GM12878 (cell line): ENCODE results near the gene ZNF527. TPM values are rescaled to one million over a fixed set of nuclear protein-coding genes. Genes with fewer than 3 reads are reported as not detected.

Experiments
- ATAC-seq: fragments of 200-7000 bp; cut with Tn5 transposase; 3 replicates; pipeline ENCODE4 v1.9.1; 2020; ENCODE audit warnings: mild to moderate bottlenecking, moderate library complexity
- BruUV-seq: library from RNA; stranded (reverse); fragments of 400-500 nt; replicated peaks from 2 replicates; lab custom pipeline; 2021; lab: Mats Ljungman, UMichigan
- CTCF ChIA-PET: fragments of 300-600 bp; sonication (Branson Sonifier 250); formaldehyde crosslinking; extraction: SDS; loops from one replicate; lab custom pipeline; 2021; ENCODE audit warnings: inconsistent platforms; lab: Yijun Ruan, JAX
- POLR2A ChIA-PET: fragments of 350-600 bp; formaldehyde crosslinking; extraction: SDS; loops from one replicate; lab custom pipeline; 2021; ENCODE audit warnings: inconsistent platforms; lab: Charles Lee
- RAD21 ChIA-PET: fragments of 300-600 bp; sonication (Branson Sonifier 250); formaldehyde crosslinking; loops from one replicate; lab custom pipeline; 2023; ENCODE audit warnings: antibody characterized with exemption; ENCODE audit not compliant: unreplicated experiment; lab: Charles Lee
- SMC1A ChIA-PET: fragments of 300-600 bp; sonication (Branson Sonifier 250); formaldehyde crosslinking; loops from one replicate; lab custom pipeline; 2023; ENCODE audit not compliant: unreplicated experiment, uncharacterized antibody; lab: Charles Lee
- DNase-seq: peaks from one replicate; pipeline ENCODE4 v3.0.0-alpha.2; 2011; ENCODE audit warnings: low read depth, low spot score
- FAIRE-seq: peaks from 3 replicates; lab custom pipeline; 2011; peaks lifted over from hg19 to GRCh38; lab: Jason Lieb, UNC
- H2AFZ ChIP-seq: 2 replicates; pipeline ENCODE4 v1.6.0; 2011; ENCODE audit warnings: low read depth, low read length, control low read depth; ENCODE audit not compliant: control insufficient read depth
- H3K27ac ChIP-seq: 2 replicates; pipeline ENCODE4 v1.5.1; 2011; ENCODE audit warnings: control low read depth; ENCODE audit not compliant: control insufficient read depth, insufficient read depth
- H3K27me3 ChIP-seq, 2 experiments: replicated peaks in 1 of 2; 2 replicates each; pipeline versions ENCODE4 v1.6.0 to v1.6.1; 2011; ENCODE audit warnings: low read length in 1 of 2; ENCODE audit not compliant: control insufficient read depth in 2 of 2, insufficient read depth in 2 of 2
- H3K36me3 ChIP-seq, 2 experiments: 2 replicates each; pipeline ENCODE4 v1.5.1; 2011; ENCODE audit warnings: low read length in 1 of 2; ENCODE audit not compliant: control insufficient read depth in 2 of 2, insufficient read depth in 2 of 2
- H3K4me1 ChIP-seq: 2 replicates; pipeline ENCODE4 v1.6.1; 2011; ENCODE audit warnings: mild to moderate bottlenecking, low read length, moderate library complexity, mixed read lengths; ENCODE audit not compliant: control insufficient read depth, insufficient read depth
- H3K4me2 ChIP-seq: 2 replicates; pipeline ENCODE4 v1.6.0; 2011; ENCODE audit warnings: control low read depth; ENCODE audit not compliant: control insufficient read depth, insufficient read depth
- H3K4me3 ChIP-seq: fragments of 200-600 bp; sonication (generic); 2 replicates; pipeline ENCODE4 v1.5.1; 2016
- H3K79me2 ChIP-seq: 2 replicates; pipeline ENCODE4 v1.6.0; 2011; ENCODE audit warnings: low read length; ENCODE audit not compliant: control insufficient read depth, insufficient read depth
- H3K9ac ChIP-seq: 2 replicates; pipeline ENCODE4 v1.8.0; 2011; ENCODE audit warnings: low read length, control low read depth, mixed read lengths; ENCODE audit not compliant: control insufficient read depth, insufficient read depth
- H3K9me3 ChIP-seq: replicated peaks from 3 replicates; pipeline ENCODE4 v1.5.1; 2011; ENCODE audit warnings: mild to moderate bottlenecking, low read length; ENCODE audit not compliant: control insufficient read depth, insufficient read depth
- H4K20me1 ChIP-seq: 2 replicates; pipeline ENCODE4 v1.6.0; 2011; ENCODE audit not compliant: control insufficient read depth, insufficient read depth
- EP300 ChIP-seq, 2 experiments: fragments of 150-350 bp in 1 of 2; IDR thresholded peaks; 2 replicates each; pipeline ENCODE4 v1.6.1; 2011 to 2012; ENCODE audit warnings: low read depth in 2 of 2, low read length in 2 of 2, borderline replicate concordance in 1 of 2, improper control_type of control experiment in 1 of 2, inconsistent platforms in 1 of 2; ENCODE audit not compliant: control insufficient read depth in 1 of 2
- NRF1 ChIP-seq: conservative IDR thresholded peaks from 2 replicates; pipeline ENCODE4 v1.6.1; 2011; ENCODE audit warnings: mild to moderate bottlenecking, low read depth, low read length, improper control_type of control experiment
- POLR2A ChIP-seq: IDR thresholded peaks from 2 replicates; pipeline ENCODE4 v1.6.1; 2011; ENCODE audit warnings: low read depth, mild to moderate bottlenecking, low read length
- SIX5 ChIP-seq: IDR thresholded peaks from 2 replicates; pipeline ENCODE4 v1.6.1; 2011; ENCODE audit warnings: mild to moderate bottlenecking, low read depth, low read length, moderate library complexity; ENCODE audit not compliant: severe bottlenecking
- SREBF2 ChIP-seq: IDR thresholded peaks from 2 replicates; pipeline ENCODE4 v1.6.1; 2012; ENCODE audit warnings: mild to moderate bottlenecking, low read length
- STAT3 ChIP-seq: IDR thresholded peaks from 2 replicates; pipeline ENCODE4 v1.6.1; 2011; ENCODE audit warnings: low read depth, low read length, improper control_type of control experiment
- TARDBP ChIP-seq: IDR thresholded peaks from 2 replicates; pipeline ENCODE4 v1.6.1; 2016; ENCODE audit warnings: borderline replicate concordance
- ZSCAN29 ChIP-seq: fragments of 450-650 bp; IDR thresholded peaks from 2 replicates; pipeline ENCODE4 v1.6.1; 2017; ENCODE audit warnings: mild to moderate bottlenecking, moderate library complexity
- ZZZ3 ChIP-seq: IDR thresholded peaks from 2 replicates; pipeline ENCODE4 v1.6.1; 2011; ENCODE audit warnings: low read depth; ENCODE audit not compliant: control insufficient read depth, insufficient read length
- WGBS: methylation state at CpG from one replicate; pipeline ENCODE4 v1.1.6; 2016; ENCODE audit warnings: low lambda C conversion rate; ENCODE audit not compliant: insufficient replicate concordance, insufficient coverage; ENCODE audit errors: missing lambda C conversion rate; 5-methylcytosine and 5-hydroxymethylcytosine counted together
- in situ Hi-C: fragments of 300-500 bp; cut with MboI; formaldehyde crosslinking; loops from 9 replicates; pipeline ENCODE4 v1.14.3; 2018; ENCODE audit warnings: mixed read lengths
- intact Hi-C: fragments of 100-400 bp; cut with micrococcal nuclease; formaldehyde crosslinking; loops from one replicate; pipeline ENCODE4 v1.14.2; 2022; ENCODE audit not compliant: unreplicated experiment
- polyA plus RNA-seq, 11 experiments: library from polyadenylated mRNA; depleted of rRNA in 4 of 11; unstranded in 6 of 11; stranded (reverse) in 5 of 11; fragments of >200 nt; fragmentation: Nextera tagmentation in 4 of 11; fragmentation: Illumina TruSeq in 1 of 11; extraction: Ambion mirVana in 4 of 11; extraction: Trizol in 1 of 11; gene quantifications; 1 replicate in 1 of 11; 2 replicates in 10 of 11; pipeline versions ENCODE4 v1.2.1 to v1.2.3, GENCODE V29; 2011 to 2016; ENCODE audit warnings: inconsistent platforms in 2 of 11, missing spikeins in 2 of 11, low read depth in 1 of 11
- total RNA-seq, 4 experiments: library from RNA; depleted of rRNA in 3 of 4; stranded (reverse); fragments of >200 nt in 3 of 4; fragmentation: Illumina TruSeq in 1 of 4; extraction: Trizol in 1 of 4; gene quantifications; 2 replicates each; pipeline versions ENCODE4 v1.2.1 to v1.2.3, GENCODE V29; 2013 to 2021
- TF ChIP-seq, protein P1 (sequence below): fragments of 450-650 bp; IDR thresholded peaks from 2 replicates; pipeline ENCODE4 v1.6.1; 2016; ENCODE audit warnings: mild to moderate bottlenecking, moderate library complexity, borderline replicate concordance
- TF ChIP-seq, protein P2 (sequence below): fragments of 450-650 bp; IDR thresholded peaks from 2 replicates; pipeline ENCODE4 v1.6.1; 2017; ENCODE audit warnings: borderline replicate concordance
- TF ChIP-seq, protein P3 (sequence below): IDR thresholded peaks from 2 replicates; pipeline ENCODE4 v1.6.1; 2011; ENCODE audit warnings: mild to moderate bottlenecking, low read depth, low read length, moderate library complexity; ENCODE audit not compliant: insufficient replicate concordance
- TF ChIP-seq, protein P4 (sequence below): fragments of 450-650 bp; IDR thresholded peaks from 2 replicates; pipeline ENCODE4 v1.6.1; 2017; ENCODE audit warnings: mild to moderate bottlenecking, moderate library complexity

ZNF527 gene
- total and polyA plus RNA-seq, 10 of the 15 experiments (the other 5 are each of a cell fraction or from before 2014, with no cell fraction given), result 2.0 to 5.6 (median 3.6) TPM

DNA sequence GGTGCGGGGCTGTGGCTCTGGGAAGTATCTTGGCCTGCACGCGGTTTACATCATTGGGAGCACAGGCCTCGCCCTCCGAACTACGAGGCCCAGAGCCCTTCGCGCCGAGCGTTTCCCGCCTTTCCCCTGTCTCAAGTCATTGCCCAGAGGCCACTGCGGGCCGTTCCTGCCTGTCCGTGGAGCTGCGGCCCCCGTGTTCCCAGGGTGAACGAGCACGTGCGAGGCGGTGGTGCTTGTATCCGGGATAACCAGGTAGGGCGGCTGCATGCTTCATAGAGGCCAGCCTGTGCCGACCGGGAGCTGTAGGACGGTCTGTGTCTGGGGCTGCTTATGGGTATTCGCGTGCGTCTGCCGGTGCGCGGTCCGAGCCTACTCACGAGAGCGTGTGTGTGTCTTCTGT is 32.5 kb downstream of the ZNF527 start:
- no peaks in the 10 kb centered on the region for H3K27me3 ChIP-seq
- no peaks in the 10 kb centered on the region for H3K79me2 ChIP-seq
- no peak overlapping the region for H3K4me3 ChIP-seq
- no peaks in the 10 kb centered on the region for H4K20me1 ChIP-seq
- no TSS peak for BruUV-seq
- no peak for DNase-seq
- intact Hi-C loops, result no loop called here
- no peak overlapping the region for H3K27ac ChIP-seq
- H3K4me1 ChIP-seq, result no peaks in the 10 kb centered on the region
- POLR2A ChIA-PET, result no interaction called here
- H3K36me3 ChIP-seq, result no peaks in the 10 kb centered on the region
- SMC1A ChIA-PET, result no interaction called here
- TF ChIP-seq STAT3, result no peak
- no peak for TF ChIP-seq ZSCAN29
- TF ChIP-seq, protein P1, sequence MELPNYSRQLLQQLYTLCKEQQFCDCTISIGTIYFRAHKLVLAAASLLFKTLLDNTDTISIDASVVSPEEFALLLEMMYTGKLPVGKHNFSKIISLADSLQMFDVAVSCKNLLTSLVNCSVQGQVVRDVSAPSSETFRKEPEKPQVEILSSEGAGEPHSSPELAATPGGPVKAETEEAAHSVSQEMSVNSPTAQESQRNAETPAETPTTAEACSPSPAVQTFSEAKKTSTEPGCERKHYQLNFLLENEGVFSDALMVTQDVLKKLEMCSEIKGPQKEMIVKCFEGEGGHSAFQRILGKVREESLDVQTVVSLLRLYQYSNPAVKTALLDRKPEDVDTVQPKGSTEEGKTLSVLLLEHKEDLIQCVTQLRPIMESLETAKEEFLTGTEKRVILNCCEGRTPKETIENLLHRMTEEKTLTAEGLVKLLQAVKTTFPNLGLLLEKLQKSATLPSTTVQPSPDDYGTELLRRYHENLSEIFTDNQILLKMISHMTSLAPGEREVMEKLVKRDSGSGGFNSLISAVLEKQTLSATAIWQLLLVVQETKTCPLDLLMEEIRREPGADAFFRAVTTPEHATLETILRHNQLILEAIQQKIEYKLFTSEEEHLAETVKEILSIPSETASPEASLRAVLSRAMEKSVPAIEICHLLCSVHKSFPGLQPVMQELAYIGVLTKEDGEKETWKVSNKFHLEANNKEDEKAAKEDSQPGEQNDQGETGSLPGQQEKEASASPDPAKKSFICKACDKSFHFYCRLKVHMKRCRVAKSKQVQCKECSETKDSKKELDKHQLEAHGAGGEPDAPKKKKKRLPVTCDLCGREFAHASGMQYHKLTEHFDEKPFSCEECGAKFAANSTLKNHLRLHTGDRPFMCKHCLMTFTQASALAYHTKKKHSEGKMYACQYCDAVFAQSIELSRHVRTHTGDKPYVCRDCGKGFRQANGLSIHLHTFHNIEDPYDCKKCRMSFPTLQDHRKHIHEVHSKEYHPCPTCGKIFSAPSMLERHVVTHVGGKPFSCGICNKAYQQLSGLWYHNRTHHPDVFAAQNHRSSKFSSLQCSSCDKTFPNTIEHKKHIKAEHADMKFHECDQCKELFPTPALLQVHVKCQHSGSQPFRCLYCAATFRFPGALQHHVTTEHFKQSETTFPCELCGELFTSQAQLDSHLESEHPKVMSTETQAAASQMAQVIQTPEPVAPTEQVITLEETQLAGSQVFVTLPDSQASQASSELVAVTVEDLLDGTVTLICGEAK, result no peak
- no peak for TF ChIP-seq TARDBP
- TF ChIP-seq SIX5, result no peak
- TF ChIP-seq, protein P2, sequence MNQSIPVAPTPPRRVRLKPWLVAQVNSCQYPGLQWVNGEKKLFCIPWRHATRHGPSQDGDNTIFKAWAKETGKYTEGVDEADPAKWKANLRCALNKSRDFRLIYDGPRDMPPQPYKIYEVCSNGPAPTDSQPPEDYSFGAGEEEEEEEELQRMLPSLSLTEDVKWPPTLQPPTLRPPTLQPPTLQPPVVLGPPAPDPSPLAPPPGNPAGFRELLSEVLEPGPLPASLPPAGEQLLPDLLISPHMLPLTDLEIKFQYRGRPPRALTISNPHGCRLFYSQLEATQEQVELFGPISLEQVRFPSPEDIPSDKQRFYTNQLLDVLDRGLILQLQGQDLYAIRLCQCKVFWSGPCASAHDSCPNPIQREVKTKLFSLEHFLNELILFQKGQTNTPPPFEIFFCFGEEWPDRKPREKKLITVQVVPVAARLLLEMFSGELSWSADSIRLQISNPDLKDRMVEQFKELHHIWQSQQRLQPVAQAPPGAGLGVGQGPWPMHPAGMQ, result no peak
- TF ChIP-seq, protein P3, sequence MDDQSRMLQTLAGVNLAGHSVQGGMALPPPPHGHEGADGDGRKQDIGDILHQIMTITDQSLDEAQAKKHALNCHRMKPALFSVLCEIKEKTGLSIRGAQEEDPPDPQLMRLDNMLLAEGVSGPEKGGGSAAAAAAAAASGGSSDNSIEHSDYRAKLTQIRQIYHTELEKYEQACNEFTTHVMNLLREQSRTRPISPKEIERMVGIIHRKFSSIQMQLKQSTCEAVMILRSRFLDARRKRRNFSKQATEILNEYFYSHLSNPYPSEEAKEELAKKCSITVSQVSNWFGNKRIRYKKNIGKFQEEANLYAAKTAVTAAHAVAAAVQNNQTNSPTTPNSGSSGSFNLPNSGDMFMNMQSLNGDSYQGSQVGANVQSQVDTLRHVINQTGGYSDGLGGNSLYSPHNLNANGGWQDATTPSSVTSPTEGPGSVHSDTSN, result no peak
- no peak for TF ChIP-seq ZZZ3
- no peak for TF ChIP-seq SREBF2
- no peak for TF ChIP-seq POLR2A
- TF ChIP-seq, protein P4, sequence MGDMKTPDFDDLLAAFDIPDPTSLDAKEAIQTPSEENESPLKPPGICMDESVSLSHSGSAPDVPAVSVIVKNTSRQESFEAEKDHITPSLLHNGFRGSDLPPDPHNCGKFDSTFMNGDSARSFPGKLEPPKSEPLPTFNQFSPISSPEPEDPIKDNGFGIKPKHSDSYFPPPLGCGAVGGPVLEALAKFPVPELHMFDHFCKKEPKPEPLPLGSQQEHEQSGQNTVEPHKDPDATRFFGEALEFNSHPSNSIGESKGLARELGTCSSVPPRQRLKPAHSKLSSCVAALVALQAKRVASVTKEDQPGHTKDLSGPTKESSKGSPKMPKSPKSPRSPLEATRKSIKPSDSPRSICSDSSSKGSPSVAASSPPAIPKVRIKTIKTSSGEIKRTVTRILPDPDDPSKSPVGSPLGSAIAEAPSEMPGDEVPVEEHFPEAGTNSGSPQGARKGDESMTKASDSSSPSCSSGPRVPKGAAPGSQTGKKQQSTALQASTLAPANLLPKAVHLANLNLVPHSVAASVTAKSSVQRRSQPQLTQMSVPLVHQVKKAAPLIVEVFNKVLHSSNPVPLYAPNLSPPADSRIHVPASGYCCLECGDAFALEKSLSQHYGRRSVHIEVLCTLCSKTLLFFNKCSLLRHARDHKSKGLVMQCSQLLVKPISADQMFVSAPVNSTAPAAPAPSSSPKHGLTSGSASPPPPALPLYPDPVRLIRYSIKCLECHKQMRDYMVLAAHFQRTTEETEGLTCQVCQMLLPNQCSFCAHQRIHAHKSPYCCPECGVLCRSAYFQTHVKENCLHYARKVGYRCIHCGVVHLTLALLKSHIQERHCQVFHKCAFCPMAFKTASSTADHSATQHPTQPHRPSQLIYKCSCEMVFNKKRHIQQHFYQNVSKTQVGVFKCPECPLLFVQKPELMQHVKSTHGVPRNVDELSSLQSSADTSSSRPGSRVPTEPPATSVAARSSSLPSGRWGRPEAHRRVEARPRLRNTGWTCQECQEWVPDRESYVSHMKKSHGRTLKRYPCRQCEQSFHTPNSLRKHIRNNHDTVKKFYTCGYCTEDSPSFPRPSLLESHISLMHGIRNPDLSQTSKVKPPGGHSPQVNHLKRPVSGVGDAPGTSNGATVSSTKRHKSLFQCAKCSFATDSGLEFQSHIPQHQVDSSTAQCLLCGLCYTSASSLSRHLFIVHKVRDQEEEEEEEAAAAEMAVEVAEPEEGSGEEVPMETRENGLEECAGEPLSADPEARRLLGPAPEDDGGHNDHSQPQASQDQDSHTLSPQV, result no peak
- TF ChIP-seq EP300 (IDR thresholded peaks at IDR 0.05; ENCODE audit: borderline replicate concordance in 1 of 2, control insufficient read depth in 1 of 2, low read depth in 2 of 2, low read length in 2 of 2), result no peak
- no peak for TF ChIP-seq NRF1
- CTCF ChIA-PET, result no interaction called here
- no peak for FAIRE-seq
- no peak overlapping the region for H2AFZ ChIP-seq
- no peak overlapping the region for H3K4me2 ChIP-seq
- in situ Hi-C loops, result no loop called here
- no peak overlapping the region for H3K9ac ChIP-seq
- no peak for ATAC-seq
- RAD21 ChIA-PET, result no interaction called here
- 91% methylated on average over 34 of the region's 34 CpGs for WGBS
- peaks cover 5% of the 10 kb centered on the region for H3K9me3 ChIP-seq
